GM23338 (cell line): ENCODE results near the gene RPS19BP1. TPM values are rescaled to one million over a fixed set of nuclear protein-coding genes. Genes with fewer than 3 reads are reported as not detected.

Source experiments
- ATAC-seq: fragments of 200-7000 bp; cut with Tn5 transposase; 3 replicates; pipeline ENCODE4 v1.9.1; 2020
- DNase-seq: peaks from one replicate; pipeline ENCODE4 v3.0.0-alpha.2; 2015; ENCODE audit warnings: low spot score
- H2AFZ ChIP-seq: fragments of 200-600 bp; sonication (generic); 2 replicates; pipeline ENCODE4 v1.8.0; 2016; ENCODE audit warnings: antibody characterized with exemption, mild to moderate bottlenecking, moderate library complexity
- H3F3A ChIP-seq: fragments of 200-600 bp; sonication (generic); replicated peaks from 2 replicates; pipeline ENCODE4 v1.8.0; 2017; ENCODE audit warnings: antibody characterized with exemption, mixed run types, low read depth
- H3K27ac ChIP-seq: fragments of 200-600 bp; sonication (generic); 2 replicates; pipeline ENCODE4 v1.6.1; 2016; ENCODE audit warnings: low read depth
- H3K27me3 ChIP-seq: fragments of 200-600 bp; sonication (generic); 2 replicates; pipeline ENCODE4 v1.8.0; 2016; ENCODE audit warnings: mild to moderate bottlenecking, mixed run types, moderate library complexity; ENCODE audit not compliant: insufficient read depth
- H3K36me3 ChIP-seq: fragments of 200-600 bp; sonication (generic); 2 replicates; pipeline ENCODE4 v1.8.0; 2016; ENCODE audit warnings: mild to moderate bottlenecking; ENCODE audit not compliant: insufficient read depth
- H3K4me1 ChIP-seq: fragments of 200-600 bp; sonication (generic); 2 replicates; pipeline ENCODE4 v1.8.0; 2016; ENCODE audit warnings: mild to moderate bottlenecking, moderate library complexity; ENCODE audit not compliant: insufficient read depth
- H3K4me2 ChIP-seq: fragments of 200-600 bp; sonication (generic); 2 replicates; pipeline ENCODE4 v1.7.1; 2017; ENCODE audit warnings: mixed run types
- H3K4me3 ChIP-seq: fragments of 200-600 bp; sonication (generic); 2 replicates; pipeline ENCODE4 v1.6.1; 2016; ENCODE audit warnings: mixed run types
- H3K79me2 ChIP-seq: fragments of 200-600 bp; sonication (generic); replicated peaks from 2 replicates; pipeline ENCODE4 v1.8.0; 2017; ENCODE audit warnings: mild to moderate bottlenecking; ENCODE audit not compliant: insufficient read depth
- H3K9me2 ChIP-seq: fragments of 200-600 bp; sonication (generic); 2 replicates; pipeline ENCODE4 v1.8.0; 2017; ENCODE audit not compliant: insufficient read depth
- H4K20me1 ChIP-seq: fragments of 200-600 bp; sonication (generic); replicated peaks from 2 replicates; pipeline ENCODE4 v1.8.0; 2017; ENCODE audit warnings: mild to moderate bottlenecking; ENCODE audit not compliant: insufficient read depth
- H3K27ac Mint-ChIP-seq: 2 replicates; pipeline ENCODE4 v1.8.0; 2020; ENCODE audit warnings: inconsistent platforms, mild to moderate bottlenecking, moderate library complexity, mixed read lengths
- H3K27me3 Mint-ChIP-seq: 3 replicates; pipeline ENCODE4 v1.8.0; 2022; ENCODE audit warnings: low read depth, mild to moderate bottlenecking, moderate library complexity, mixed read lengths, inconsistent platforms; ENCODE audit not compliant: insufficient read depth, poor library complexity
- H3K36me3 Mint-ChIP-seq: 3 replicates; pipeline ENCODE4 v1.8.0; 2021; ENCODE audit warnings: low read depth, mild to moderate bottlenecking, inconsistent platforms, moderate library complexity, mixed read lengths
- H3K4me1 Mint-ChIP-seq: 3 replicates; pipeline ENCODE4 v1.8.0; 2020; ENCODE audit warnings: mild to moderate bottlenecking, inconsistent platforms, mixed read lengths
- H3K4me3 Mint-ChIP-seq: 3 replicates; pipeline ENCODE4 v1.8.0; 2021; ENCODE audit warnings: moderate library complexity, mild to moderate bottlenecking, inconsistent platforms, mixed read lengths
- H3K9me3 Mint-ChIP-seq: 3 replicates; pipeline ENCODE4 v1.8.0; 2020; ENCODE audit warnings: moderate library complexity, mild to moderate bottlenecking, inconsistent platforms, mixed read lengths
- ETS1 ChIP-seq: IDR thresholded peaks from 2 replicates; pipeline ENCODE4 v1.6.1; 2016; ENCODE audit warnings: antibody characterized with exemption
- EZH2 ChIP-seq: fragments of 200-600 bp; sonication (generic); IDR thresholded peaks from one replicate; pipeline ENCODE4 v1.8.0; 2017; ENCODE audit warnings: antibody characterized with exemption, mild to moderate bottlenecking, low read depth; ENCODE audit not compliant: unreplicated experiment
- EZH2phosphoT487 ChIP-seq: fragments of 200-600 bp; sonication (generic); IDR thresholded peaks from one replicate; pipeline ENCODE4 v1.8.1; 2018; ENCODE audit warnings: antibody characterized with exemption; ENCODE audit not compliant: unreplicated experiment
- JUNB ChIP-seq: IDR thresholded peaks from one replicate; pipeline ENCODE4 v1.6.1; 2016; ENCODE audit warnings: antibody characterized with exemption; ENCODE audit not compliant: unreplicated experiment
- NANOG ChIP-seq: IDR thresholded peaks from 2 replicates; pipeline ENCODE4 v1.6.1; 2016; ENCODE audit warnings: antibody characterized with exemption, borderline replicate concordance
- POLR2AphosphoS5 ChIP-seq: IDR thresholded peaks from 2 replicates; pipeline ENCODE4 v1.6.1; 2016; ENCODE audit warnings: antibody characterized with exemption, low read depth
- REST ChIP-seq: IDR thresholded peaks from one replicate; pipeline ENCODE4 v1.6.1; 2018; ENCODE audit warnings: antibody characterized with exemption; ENCODE audit not compliant: unreplicated experiment
- STAT1 ChIP-seq: IDR thresholded peaks from one replicate; pipeline ENCODE4 v1.6.1; 2016; ENCODE audit warnings: antibody characterized with exemption; ENCODE audit not compliant: unreplicated experiment
- ZNF114 ChIP-seq: fragments of 250-450 bp; sonication (Bioruptor Pico); IDR thresholded peaks from 2 replicates; pipeline ENCODE4 v1.5.0; 2020; ENCODE audit warnings: mild to moderate bottlenecking, moderate library complexity
- ZNF331 ChIP-seq: fragments of 250-450 bp; sonication (Bioruptor Pico); IDR thresholded peaks from 2 replicates; pipeline ENCODE4 v1.5.0; 2020; ENCODE audit warnings: low read depth, mild to moderate bottlenecking, moderate library complexity
- ZNF462 ChIP-seq: fragments of 250-450 bp; sonication (Bioruptor Pico); IDR thresholded peaks from 2 replicates; pipeline ENCODE4 v1.5.0; 2020; ENCODE audit warnings: mild to moderate bottlenecking, moderate library complexity
- polyA plus RNA-seq: library from polyadenylated mRNA; unstranded; fragments of >200 nt; fragmentation: Nextera tagmentation; extraction: Ambion mirVana; gene quantifications from 2 replicates; pipeline ENCODE4 v1.2.1, GENCODE V29; 2016
- total RNA-seq: library from RNA; depleted of rRNA; stranded (reverse); fragments of >200 nt; shearing (Covaris generic); gene quantifications from 2 replicates; pipeline ENCODE4 v1.2.3, GENCODE V29; 2014
- TF ChIP-seq, protein P1 (sequence below), 2 experiments: fragments of 200-600 bp in 1 of 2; sonication (generic) in 1 of 2; conservative IDR thresholded peaks; 2 replicates each; pipeline versions ENCODE4 v1.5.1 to v1.6.1; 2016 to 2017; ENCODE audit warnings: antibody characterized with exemption in 2 of 2, low read depth in 2 of 2, mild to moderate bottlenecking in 2 of 2, moderate library complexity in 1 of 2

Gene RPS19BP1
- total and polyA plus RNA-seq, 2 experiments from 2014 or later = 153 to 215 TPM

- DNase-seq = no peak
- no peaks in the 10 kb centered on the region; the same call in 2 of the 3 replicates for H3K36me3 Mint-ChIP-seq
These were observed 53.3 kb downstream of the RPS19BP1 start for GRCh38 chr22:39479254-39479653.

More at GRCh38 chr22:39479254-39479653, 53.3 kb downstream of the RPS19BP1 start:
- Histone ChIP-seq H3K9me2 (no peaks in the 10 kb centered on the region), H3K27ac (no peak overlapping the region), H3K4me1 (peaks cover 16% of the 10 kb centered on the region), H3K36me3 (no peaks in the 10 kb centered on the region), H3K27me3 (no peaks in the 10 kb centered on the region), H4K20me1 (peaks cover 7% of the 10 kb centered on the region; the same call in 1 of the 2 replicates), H3K4me3 (no peak overlapping the region), H3K4me2 (no peak overlapping the region), H2AFZ (no peak overlapping the region), H3K79me2 (no peaks in the 10 kb centered on the region), H3F3A (0 out of 2 replicates have a peak, but pooled peaks cover 3% of the 10 kb centered on the region)
- TF ChIP-seq ZNF331 (CRISPR knock-in tag) (no peak), EZH2 (no peak), JUNB (no peak), REST (no peak), STAT1 (no peak), ZNF462 (CRISPR knock-in tag) (no peak), ETS1 (no peak), POLR2AphosphoS5 (no peak), EZH2phosphoT487 (no peak), ZNF114 (no peak), NANOG (no peak)
- TF ChIP-seq, protein P1, sequence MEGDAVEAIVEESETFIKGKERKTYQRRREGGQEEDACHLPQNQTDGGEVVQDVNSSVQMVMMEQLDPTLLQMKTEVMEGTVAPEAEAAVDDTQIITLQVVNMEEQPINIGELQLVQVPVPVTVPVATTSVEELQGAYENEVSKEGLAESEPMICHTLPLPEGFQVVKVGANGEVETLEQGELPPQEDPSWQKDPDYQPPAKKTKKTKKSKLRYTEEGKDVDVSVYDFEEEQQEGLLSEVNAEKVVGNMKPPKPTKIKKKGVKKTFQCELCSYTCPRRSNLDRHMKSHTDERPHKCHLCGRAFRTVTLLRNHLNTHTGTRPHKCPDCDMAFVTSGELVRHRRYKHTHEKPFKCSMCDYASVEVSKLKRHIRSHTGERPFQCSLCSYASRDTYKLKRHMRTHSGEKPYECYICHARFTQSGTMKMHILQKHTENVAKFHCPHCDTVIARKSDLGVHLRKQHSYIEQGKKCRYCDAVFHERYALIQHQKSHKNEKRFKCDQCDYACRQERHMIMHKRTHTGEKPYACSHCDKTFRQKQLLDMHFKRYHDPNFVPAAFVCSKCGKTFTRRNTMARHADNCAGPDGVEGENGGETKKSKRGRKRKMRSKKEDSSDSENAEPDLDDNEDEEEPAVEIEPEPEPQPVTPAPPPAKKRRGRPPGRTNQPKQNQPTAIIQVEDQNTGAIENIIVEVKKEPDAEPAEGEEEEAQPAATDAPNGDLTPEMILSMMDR (conservative IDR thresholded peaks at IDR 0.05; ENCODE audit: low read depth in 2 of 2) = no peak
- H3K4me1 Mint-ChIP-seq = peaks cover 24% of the 10 kb centered on the region
- no peak overlapping the region for H3K27ac Mint-ChIP-seq
- no peak for ATAC-seq
- H3K9me3 Mint-ChIP-seq = no peaks in the 10 kb centered on the region; the same call in 2 of the 3 replicates
- peaks cover 7% of the 10 kb centered on the region for H3K27me3 Mint-ChIP-seq
- H3K4me3 Mint-ChIP-seq = no peak overlapping the region
